KBM-7 (cell line): ENCODE data around the gene TMEM121B.
A peak's percentile ranks its signal among the peaks of the same experiment; 100 is the strongest.

Experiments
- DNase-seq: peaks from one replicate; pipeline ENCODE4 v3.0.0-alpha.2; 2015
- in situ Hi-C: fragments of 300-500 bp; cut with MboI; formaldehyde crosslinking; loops from 2 replicates; pipeline ENCODE4 v1.14.3; 2020; ENCODE audit warnings: low sequenced_read_pairs, low pct_unique_long_range_greater_than_20kb, mixed read lengths

The TMEM121B gene

DNA sequence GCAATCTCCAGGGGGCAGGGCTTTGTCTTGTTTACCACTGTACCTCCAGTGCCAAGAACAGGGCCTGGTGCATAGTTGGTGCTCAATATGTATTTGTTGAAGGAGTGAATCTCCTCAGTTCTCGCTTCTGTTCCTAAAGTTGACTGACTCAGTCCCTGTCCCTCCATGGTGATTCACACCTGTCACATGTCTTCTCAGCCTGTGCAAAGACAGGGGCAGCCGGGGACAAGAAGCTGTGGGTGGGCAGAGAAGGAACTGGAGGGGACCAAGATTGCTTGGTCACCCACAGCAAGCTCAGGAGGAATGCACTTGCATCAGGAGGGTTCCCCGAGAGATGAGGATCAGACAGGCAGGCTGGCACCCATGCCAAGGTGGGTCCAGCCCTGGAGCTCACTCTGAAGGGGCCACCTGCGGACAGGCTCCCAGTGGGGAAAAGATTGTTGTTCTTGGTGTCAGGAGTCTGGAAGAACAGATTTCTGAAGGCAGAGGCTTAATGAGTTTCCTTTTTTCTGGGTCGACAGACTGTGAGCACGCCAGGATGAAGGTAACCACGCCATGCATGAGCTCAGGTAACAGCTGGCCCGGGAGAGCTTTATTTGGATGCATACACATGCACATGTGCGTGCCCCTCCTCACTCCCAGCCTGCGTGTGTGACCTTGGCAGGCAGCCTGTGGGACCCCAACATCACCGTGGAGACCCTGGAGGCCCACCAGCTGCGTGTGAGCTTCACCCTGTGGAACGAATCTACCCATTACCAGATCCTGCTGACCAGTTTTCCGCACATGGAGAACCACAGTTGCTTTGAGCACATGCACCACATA, 19.5 kb downstream of the TMEM121B start:
- no peak for DNase-seq
- in situ Hi-C loops = loop anchor here (10.0 kb wide), 1 partner anchor 53 kb away; the partner anchor contains the start of gene HDHD5

DNA sequence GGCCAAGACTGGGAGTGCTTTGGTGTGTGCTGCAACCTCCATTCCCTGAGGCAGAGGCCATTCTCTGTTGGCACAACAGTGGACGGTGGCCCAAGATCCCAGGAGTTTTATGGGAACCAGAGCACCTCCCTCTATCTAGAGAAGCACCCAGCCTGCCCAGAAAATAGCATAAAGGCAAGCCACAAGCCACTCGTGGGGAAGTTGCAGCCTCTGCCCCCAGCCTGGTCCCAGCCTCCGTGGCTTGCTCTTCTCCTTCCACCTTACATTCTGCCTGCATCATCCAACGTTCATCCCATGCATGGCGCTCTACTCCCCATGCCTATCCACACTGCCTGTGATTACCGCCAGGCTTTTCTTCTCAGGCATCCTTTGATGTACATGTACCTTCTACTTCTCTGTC, 20.5 kb downstream of the TMEM121B start:
- DNase-seq = no peak
- in situ Hi-C loops = loop anchor here (10.0 kb wide), 1 partner anchor 54 kb away; the partner anchor contains the start of gene HDHD5

DNA sequence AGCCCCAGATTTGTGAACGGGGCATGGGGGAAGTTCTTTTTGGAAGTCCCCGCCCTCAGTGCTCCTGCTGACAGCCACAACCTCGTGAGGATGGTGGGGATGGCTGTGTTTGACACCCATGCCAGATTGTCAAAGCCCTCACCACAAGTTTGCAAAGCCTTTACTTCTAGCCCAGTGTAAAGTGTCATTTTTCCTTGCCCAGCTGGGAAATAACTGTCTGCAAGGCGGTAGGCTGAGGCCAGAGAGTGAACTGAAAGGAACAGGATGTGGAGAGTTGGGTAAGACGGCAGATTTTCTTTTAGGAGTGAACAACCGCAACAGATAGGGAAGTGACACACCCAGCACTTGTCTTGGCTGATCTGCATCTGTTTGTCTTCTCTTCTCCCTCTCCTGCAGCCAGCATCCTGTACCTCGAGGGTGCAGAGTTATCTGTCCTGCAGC, 22.8 kb downstream of the TMEM121B start:
- in situ Hi-C loops = no loop called here
- DNase-seq = peak; percentile 94

DNA sequence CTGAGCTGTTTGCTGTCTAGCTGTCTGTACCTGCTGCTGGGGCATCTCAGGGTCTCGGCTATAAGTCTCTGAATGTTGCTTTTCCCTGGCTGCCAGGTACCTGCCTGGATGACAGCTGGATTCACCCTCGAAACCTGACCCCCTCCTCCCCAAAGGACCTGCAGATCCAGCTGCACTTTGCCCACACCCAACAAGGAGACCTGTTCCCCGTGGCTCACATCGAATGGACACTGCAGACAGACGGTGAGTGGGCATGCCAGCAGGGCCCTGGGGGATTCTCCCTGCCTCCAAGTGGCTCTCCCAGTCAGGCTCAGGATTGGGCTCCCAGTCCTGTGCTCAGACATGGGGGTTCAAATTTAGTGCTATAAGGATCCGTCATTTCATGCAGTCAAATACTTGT, 23.5 kb downstream of the TMEM121B start:
- in situ Hi-C loops = no loop called here
- DNase-seq = no peak

DNA sequence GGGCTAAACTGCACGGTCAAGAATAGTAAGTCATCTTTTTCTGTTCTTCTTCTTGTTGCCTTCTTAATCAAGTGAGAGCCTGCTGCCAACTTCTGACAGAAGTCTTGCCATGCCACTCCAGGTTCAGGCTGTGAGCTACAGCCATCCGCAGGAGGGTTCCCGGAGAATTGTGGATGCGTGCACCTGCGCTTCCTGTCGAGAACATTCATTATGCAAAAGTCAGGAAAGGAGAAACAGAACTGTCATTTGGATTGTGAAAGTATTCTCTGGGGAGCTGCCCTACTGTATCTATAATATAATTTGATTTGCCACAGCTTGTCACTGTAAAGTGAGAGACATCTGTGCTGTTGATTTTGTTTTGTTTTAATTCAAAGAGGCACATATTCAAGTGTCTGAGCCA, 24.1 kb downstream of the TMEM121B start:
- in situ Hi-C loops = no loop called here
- DNase-seq = no peak

DNA sequence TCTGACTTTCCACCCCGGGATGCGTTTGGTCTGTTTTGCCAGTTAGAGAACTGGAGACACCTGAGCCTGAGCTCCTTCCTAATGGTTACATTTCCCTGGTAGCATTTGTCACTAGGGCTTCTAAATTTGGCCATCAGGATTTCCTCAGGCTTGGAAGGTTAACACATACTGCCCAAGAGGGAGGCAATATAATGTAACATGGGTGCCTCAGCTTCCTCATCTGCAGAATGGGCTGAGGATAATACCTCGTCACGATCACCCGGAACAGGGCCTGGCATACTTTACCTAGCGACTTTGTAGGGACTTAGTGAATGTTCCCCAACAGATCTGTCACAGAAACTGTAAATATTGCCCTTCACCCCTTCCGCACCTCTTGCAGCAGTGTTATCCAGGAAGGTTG, 25.1 kb downstream of the TMEM121B start:
- DNase-seq = no peak
- in situ Hi-C loops = no loop called here

DNA sequence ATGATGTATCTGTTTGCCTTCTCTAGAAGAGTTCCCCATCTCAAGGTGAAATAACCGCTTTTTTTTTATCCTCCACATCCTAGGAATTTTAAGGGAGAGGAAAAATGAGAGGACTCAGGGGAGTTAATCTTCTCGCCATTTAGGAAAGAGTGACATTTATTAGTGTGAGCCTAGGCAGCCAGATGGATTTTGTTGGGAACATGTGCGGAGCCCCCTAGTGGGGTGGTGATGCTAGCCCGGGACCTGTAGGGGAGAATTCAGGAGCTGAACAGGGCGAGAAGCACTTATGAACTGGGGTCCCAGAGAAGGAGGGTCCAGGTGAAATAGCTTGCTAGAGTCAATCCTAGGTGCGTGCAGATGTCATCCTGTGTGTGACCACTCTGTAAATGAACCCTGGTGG, 25.6 kb downstream of the TMEM121B start:
- DNase-seq = no peak

DNA sequence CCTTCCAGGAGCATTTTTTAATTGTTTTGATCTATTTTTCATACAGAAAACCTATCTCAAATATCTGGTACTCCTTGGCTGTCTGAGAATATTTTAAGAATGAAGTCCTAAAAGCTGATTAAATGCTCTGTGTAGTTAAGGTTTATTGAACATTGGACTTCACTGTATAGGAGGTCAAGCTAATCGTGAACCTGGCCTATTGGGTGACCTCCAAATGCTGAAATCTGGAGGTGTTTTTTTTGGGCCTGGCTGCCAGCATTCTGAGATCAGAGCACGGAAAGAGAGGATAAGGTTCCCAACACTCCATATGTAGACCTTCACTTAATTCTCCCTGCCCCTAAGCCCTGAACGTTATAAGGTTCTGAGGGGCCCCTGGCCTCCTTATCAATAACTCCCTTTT, 28.1 kb downstream of the TMEM121B start:
- in situ Hi-C loops = no loop called here
- DNase-seq = no peak

More for the DNA sequence above, 25.6 kb downstream of the TMEM121B start:
- in situ Hi-C loops = no loop called here

DNA sequence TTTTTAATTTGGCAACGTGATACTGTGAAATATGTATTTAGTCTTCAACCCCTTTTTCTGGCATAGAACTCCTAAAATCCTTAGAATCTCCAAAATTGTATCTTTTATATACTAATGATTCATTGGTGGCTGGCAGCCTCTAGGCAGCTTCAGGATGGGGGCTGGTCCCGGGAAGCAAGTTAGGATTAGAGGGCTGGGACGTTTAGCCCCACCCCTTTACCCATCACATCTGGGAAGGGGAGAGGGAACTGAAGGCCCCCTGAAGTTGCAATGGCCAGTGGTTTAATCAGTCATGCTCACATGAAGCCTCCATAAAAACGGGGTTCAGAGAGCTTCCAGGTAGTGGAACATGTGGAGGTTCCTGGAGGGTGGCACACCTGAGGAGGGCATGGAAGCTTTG, 29.3 kb downstream of the TMEM121B start:
- in situ Hi-C loops = no loop called here
- DNase-seq = no peak

DNA sequence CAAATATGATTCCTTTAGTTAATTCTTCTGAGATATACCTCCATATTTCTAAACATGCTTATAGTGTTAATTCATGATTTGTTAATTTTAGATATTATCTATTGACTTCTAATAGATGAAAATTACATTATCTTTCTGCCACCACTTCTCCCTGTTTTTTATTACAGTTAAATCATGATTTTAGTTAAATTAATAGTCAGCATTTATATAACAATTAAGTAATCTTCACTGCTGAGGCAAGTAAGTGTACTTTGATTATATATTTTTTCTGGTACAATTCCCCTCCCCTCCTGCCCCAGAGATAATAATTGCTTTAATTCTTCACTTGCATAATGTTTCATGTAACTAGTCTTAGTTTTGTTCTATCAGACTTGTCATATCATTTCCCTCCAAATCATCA, 30.6 kb downstream of the TMEM121B start:
- in situ Hi-C loops = no loop called here
- no peak for DNase-seq

DNA sequence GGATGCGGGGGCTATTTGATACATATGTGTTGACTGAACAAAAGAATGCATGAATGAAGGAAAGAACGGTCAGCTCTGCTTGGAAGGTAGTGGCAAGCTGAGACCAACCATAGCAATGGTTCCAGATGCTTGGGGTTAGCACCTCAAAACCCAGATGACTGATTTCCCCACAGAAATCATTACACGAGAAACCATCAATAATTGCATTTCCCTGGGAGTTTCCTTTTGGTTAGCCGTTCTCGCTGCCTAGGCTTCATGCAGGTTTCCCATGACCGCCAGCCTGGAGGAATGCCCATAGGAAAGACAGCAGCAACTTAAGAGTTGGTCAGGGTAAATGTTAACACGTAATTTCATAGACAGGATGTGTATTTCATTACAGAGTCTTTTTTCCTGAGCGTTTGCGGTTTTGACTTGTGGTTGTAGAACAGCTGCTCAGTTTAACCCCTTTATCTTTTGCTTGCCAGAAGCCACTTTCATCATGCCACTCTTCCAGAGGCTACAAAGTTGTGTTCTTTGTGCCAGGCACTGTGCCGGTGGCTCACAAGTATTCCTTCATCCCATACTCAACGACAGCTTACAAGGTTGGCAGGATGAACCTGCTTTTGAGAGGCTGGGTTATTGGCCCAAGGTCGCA, 33.5 kb downstream of the TMEM121B start:
- in situ Hi-C loops = loop anchor here (10.0 kb wide), 1 partner anchor 427 kb away; no protein-coding TSS in a partner anchor
- peak; percentile 85 for DNase-seq

DNA sequence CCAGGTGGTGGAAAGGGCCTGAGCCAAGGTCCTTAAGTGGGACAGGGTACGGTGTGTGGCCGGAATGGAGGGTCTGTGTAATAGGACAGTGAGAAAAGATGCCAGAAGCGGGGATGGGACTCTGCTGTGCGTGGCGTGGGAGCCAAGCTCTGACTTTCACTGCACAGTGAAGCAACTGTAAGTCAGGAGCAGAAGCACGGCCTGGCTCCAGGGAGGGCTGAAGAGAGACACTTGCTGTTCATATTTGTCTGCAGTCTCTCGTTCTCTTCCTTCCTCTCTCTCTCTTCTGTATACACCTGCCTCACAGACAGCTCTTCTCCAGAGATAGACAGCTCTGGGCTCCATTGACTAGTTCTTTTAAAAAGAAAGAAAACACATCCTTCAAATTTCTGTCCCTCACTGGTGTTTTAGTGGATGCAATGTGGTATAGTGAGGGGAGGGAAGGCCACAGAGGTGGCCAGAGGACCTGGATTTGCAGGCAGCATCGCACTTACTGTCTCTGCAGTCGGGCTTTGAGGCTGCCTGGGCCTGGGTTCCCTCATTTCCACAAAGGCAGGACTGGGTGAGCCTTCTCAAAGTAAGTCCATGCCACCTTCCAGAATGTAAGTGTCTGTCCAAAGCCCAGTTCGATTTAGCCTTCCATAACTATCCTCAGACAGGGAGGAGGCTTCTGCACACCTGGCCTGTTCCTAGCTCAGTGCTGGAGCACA, 34.2 kb downstream of the TMEM121B start:
- in situ Hi-C loops = loop anchor here (10.0 kb wide), 1 partner anchor 428 kb away; no protein-coding TSS in a partner anchor
- no peak for DNase-seq

DNA sequence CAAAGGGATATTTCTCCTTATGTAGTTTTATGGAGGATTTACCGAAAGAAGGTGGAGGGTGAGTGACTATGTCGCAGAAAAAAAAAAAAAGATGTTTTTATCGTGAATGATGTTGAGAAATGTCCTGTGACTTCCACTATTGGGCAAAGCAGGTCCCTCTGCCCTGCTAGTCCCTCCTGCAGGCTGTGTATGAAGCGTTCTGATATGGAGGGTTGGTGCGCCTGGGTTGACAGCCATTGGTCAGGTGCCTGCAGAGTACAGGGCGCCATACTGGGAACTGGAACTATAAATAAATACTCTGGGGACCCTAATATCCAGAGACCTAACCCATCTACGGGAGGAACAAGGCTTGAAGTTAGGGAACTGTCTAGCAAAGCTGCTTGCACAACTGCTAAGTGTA, 34.9 kb downstream of the TMEM121B start:
- no peak for DNase-seq
- in situ Hi-C loops = loop anchor here (10.0 kb wide), 1 partner anchor 429 kb away; no protein-coding TSS in a partner anchor

DNA sequence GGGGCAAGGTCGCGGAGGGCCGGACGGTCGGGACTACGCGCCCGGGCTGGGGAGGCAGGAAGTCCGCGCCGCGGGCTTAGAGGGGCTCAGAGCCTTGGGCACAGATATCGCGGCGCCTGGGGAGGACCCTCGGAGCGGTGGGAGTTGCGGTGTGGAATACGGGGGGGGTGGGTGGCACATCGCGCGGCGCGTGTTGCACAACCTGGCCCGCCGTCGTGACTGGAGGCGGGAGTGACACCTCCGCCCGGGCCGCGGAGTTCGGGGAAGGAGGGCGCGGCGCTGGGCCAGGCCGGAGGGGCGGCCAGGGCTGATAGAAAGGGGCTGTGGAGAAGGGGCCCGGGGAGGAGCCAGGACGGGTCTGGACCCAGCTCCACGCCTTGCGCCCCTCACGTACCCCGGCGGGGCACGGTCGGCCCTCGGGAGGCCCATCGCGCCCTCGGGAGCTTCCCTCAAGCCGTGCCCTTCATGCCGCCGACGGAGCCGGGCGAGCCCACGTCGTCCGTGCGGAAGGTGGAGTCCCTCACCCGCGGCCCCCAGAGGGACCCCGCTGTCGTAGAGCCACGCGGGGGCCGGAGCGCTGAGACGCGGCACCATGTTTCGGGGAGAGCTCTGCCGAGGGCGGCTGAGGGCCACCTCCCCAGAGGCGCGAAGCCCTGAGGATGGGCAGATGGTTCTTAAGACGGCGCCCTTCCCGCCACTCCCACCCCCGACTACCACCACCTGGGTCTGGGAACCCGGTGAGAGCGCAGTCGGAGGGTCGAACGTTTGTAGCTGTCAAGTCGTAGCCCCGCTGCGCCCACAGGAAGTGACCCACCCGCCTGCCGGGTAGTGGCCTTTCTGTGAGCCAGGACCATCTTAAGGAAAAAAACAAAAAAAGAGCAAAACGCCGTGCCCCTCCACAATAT, 35.6 kb downstream of the TMEM121B start:
- no peak for DNase-seq
- in situ Hi-C loops = loop anchor here (10.0 kb wide), 1 partner anchor 429 kb away; no protein-coding TSS in a partner anchor

DNA sequence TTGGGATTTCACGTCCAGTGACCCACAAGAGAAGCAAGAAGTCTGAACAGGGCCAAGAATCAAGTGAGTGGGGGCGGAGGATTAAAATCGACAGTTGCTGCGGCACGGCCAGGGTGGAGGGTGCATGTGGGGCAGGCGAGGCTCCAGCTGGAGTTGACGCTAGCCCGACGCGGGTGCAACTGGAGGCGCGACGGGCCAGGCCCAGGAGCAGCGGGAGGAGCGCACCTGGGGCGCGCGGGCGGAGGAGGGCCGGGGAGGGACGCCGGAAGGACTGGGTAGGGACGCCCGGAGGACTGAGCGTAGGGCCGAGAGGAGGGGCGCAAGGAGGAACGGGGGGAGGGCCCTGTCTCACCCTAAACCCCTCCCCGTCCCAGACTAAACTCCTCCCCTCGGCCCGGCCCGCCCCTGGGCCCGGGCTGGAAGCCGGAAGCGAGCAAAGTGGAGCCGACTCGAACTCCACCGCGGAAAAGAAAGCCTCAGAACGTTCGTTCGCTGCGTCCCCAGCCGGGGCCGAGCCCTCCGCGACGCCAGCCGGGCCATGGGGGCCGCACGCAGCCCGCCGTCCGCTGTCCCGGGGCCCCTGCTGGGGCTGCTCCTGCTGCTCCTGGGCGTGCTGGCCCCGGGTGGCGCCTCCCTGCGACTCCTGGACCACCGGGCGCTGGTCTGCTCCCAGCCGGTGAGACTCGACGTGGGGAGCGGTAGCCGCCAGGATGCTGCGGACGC, 36.4 kb downstream of the TMEM121B start, which contains the start of gene IL17RA:
Gene IL17RA, plus strand, starts transcription at position 447 of the 723 bp plus-strand sequence. Its CDS starts 92 bp downstream, at position 539.
- in situ Hi-C loops = loop anchor here (10.0 kb wide), 1 partner anchor 430 kb away; no protein-coding TSS in a partner anchor

DNA sequence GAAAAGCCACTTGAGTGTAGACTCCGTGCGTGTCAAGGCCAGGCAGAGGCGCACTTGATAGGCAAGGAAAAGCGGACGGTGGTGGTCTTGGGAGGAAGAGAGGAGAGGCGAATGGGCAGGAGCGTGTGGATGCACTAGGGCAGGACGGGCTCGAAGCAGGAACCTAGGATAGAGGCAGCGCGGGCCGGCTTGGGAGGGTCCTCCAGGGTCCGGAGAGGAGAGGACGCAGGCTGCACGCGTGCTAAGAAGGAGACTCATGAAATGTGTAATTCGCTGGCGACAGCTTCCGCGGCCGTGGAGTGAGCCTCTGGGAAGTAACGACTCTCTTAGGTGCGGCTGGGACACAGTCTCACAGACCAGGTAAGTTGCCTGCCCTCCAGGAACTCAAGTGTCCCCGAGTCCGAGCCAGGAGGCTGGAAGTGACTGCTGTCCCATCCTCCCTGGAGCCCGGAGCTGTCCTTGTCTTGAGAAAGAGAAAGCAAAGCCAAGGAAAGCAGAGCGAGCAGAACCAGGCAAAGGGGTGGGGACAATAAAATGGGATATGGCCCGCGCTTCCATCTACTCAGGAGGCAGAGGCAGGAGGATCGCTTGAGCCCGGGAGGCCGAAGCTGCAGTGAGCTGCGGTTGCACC, 37.2 kb downstream of the TMEM121B start:
- in situ Hi-C loops = loop anchor here (10.0 kb wide), 1 partner anchor 431 kb away; no protein-coding TSS in a partner anchor
- no peak for DNase-seq

More for the DNA sequence above, 36.4 kb downstream of the TMEM121B start, which contains the start of gene IL17RA:
- peak; percentile 90 for DNase-seq

DNA sequence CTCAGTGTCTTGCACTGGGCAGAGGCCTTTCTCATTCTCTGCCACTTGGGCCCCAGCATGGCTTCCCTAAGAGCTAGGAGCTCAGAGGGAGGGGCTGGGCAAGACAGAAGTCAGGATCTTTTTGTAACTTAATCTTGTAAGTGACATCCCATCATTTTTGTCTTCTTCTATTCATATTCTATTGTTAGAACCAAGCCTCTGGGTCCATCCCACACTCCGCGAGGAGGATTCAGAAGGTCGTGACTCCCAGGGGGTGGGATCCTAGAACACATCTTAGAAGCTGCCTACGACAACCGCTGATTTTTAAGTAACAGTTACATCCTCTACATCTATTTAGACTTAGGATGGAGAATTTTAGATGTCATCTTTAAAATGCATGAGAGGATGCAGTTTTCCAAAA, 37.9 kb downstream of the TMEM121B start:
- in situ Hi-C loops = loop anchor here (10.0 kb wide), 1 partner anchor 432 kb away; no protein-coding TSS in a partner anchor
- DNase-seq = no peak
